ENCODE measurements around the gene CELSR1. TPM values are rescaled to one million over a fixed set of nuclear protein-coding genes. Genes with fewer than 3 reads are reported as not detected.

CELSR1 gene
- total RNA-seq, 2 donors from 2014 or later, result 1.5 to 6.7 TPM

GRCh38 chr22:46452195-46453005 lies 85.0 kb downstream of the CELSR1 start:
- no peak overlapping the region for H3K4me3 ChIP-seq
- ATAC-seq (ENCODE audit: insufficient number of reproducible peaks, low FRiP score, low read depth), result no peak

GRCh38 chr22:46451741-46452140 lies 85.7 kb downstream of the CELSR1 start:
- Histone ChIP-seq H3K27me3 (replicated peaks; ENCODE audit: insufficient read depth) (no peaks in the 10 kb centered on the region), H3K9me3 (no peaks in the 10 kb centered on the region), H3K27ac (no peak overlapping the region), H3K36me3 (no peaks in the 10 kb centered on the region), H3K4me3 (no peak overlapping the region), H3K4me1 (ENCODE audit: control insufficient read depth in 1 of 2, low read depth in 2 of 2) (no peaks in the 10 kb centered on the region)
- TF ChIP-seq CTCF (IDR thresholded peaks at IDR 0.05), result no peak
- no peak for DNase-seq (ENCODE audit: low spot score)
- ATAC-seq (ENCODE audit: insufficient number of reproducible peaks, low FRiP score, low read depth), result no peak

More at GRCh38 chr22:46452195-46453005, 85.0 kb downstream of the CELSR1 start:
- H3K4me1 ChIP-seq (ENCODE audit: control insufficient read depth in 1 of 2, low read depth in 2 of 2), result no peaks in the 10 kb centered on the region
- H3K9me3 ChIP-seq, result no peaks in the 10 kb centered on the region
- H3K36me3 ChIP-seq, result no peaks in the 10 kb centered on the region
- H3K27me3 ChIP-seq (replicated peaks; ENCODE audit: insufficient read depth), result no peaks in the 10 kb centered on the region
- TF ChIP-seq CTCF (IDR thresholded peaks at IDR 0.05), result no peak
- H3K27ac ChIP-seq, result no peak overlapping the region
- no peak for DNase-seq (ENCODE audit: low spot score)

GRCh38 chr22:46450931-46451561 lies 86.4 kb downstream of the CELSR1 start:
- DNase-seq (ENCODE audit: low spot score) (no peak), ATAC-seq (ENCODE audit: insufficient number of reproducible peaks, low FRiP score, low read depth) (no peak)
- H3K27me3 ChIP-seq (replicated peaks; ENCODE audit: insufficient read depth), result no peaks in the 10 kb centered on the region
- TF ChIP-seq CTCF (IDR thresholded peaks at IDR 0.05), result no peak
- H3K9me3 ChIP-seq, result no peaks in the 10 kb centered on the region
- H3K4me1 ChIP-seq (ENCODE audit: control insufficient read depth in 1 of 2, low read depth in 2 of 2), result no peaks in the 10 kb centered on the region
- no peaks in the 10 kb centered on the region for H3K36me3 ChIP-seq
- no peak overlapping the region for H3K4me3 ChIP-seq
- H3K27ac ChIP-seq, result no peak overlapping the region

GRCh38 chr22:46449974-46450745 lies 87.3 kb downstream of the CELSR1 start:
- no peak for TF ChIP-seq CTCF (IDR thresholded peaks at IDR 0.05)
- ATAC-seq (ENCODE audit: insufficient number of reproducible peaks, low FRiP score, low read depth), result no peak

More at GRCh38 chr22:46449974-46450745, 87.3 kb downstream of the CELSR1 start:
- Histone ChIP-seq H3K36me3 (no peaks in the 10 kb centered on the region), H3K4me1 (ENCODE audit: control insufficient read depth in 1 of 2, low read depth in 2 of 2) (no peaks in the 10 kb centered on the region), H3K9me3 (no peaks in the 10 kb centered on the region), H3K27ac (no peak overlapping the region), H3K4me3 (no peak overlapping the region), H3K27me3 (replicated peaks; ENCODE audit: insufficient read depth) (no peaks in the 10 kb centered on the region)
- DNase-seq (ENCODE audit: low spot score), result no peak

Data from thoracic aorta (tissue), 2 donors.